ENCODE data around the gene ATP2A1.
"Not testable (repeated sequence)": the region's sequence is repeated elsewhere in the genome, so short reads cannot be mapped to it uniquely, and the experiment has no call there.

ATP2A1 gene

GRCh38 chr16:28913946-28914724 is 35.8 kb downstream of the ATP2A1 start:
- no peak for DNase-seq

- no peak for DNase-seq
These were observed 36.9 kb downstream of the ATP2A1 start for GRCh38 chr16:28915181-28915580.

- no peak for DNase-seq
These were observed 38.8 kb downstream of the ATP2A1 start for GRCh38 chr16:28917095-28917494.

GRCh38 chr16:28918698-28919097 is 40.4 kb downstream of the ATP2A1 start:
- no peak for DNase-seq

GRCh38 chr16:28923231-28923587 is 44.9 kb downstream of the ATP2A1 start:
- no peak for DNase-seq

- no peak for DNase-seq
These were observed 45.5 kb downstream of the ATP2A1 start for GRCh38 chr16:28923652-28924398.

- no peak for DNase-seq
These were observed 46.1 kb downstream of the ATP2A1 start for GRCh38 chr16:28924399-28924761.

GRCh38 chr16:28924762-28925385 is 46.6 kb downstream of the ATP2A1 start, which contains the start of gene RABEP2:
TSS of gene RABEP2 (minus strand) at chr16:28925238. CDS start at chr16:28925163, 75 bp downstream.
- peak; percentile 98 for DNase-seq

- peak; percentile 94 for DNase-seq
These were observed 47.3 kb downstream of the ATP2A1 start for GRCh38 chr16:28925386-28926228.

- DNase-seq: not testable (repeated sequence)
These were observed 48.0 kb downstream of the ATP2A1 start for GRCh38 chr16:28926284-28926683.

GRCh38 chr16:28927815-28928214 is 49.5 kb downstream of the ATP2A1 start:
- no peak for DNase-seq

GRCh38 chr16:28930203-28930602 is 51.9 kb downstream of the ATP2A1 start:
- no peak for DNase-seq

GRCh38 chr16:28930652-28931051 is 52.4 kb downstream of the ATP2A1 start:
- DNase-seq: no peak

GRCh38 chr16:28931801-28932225 is 53.5 kb downstream of the ATP2A1 start, which contains the start of gene CD19:
TSS of gene CD19 (plus strand) at chr16:28931971. CDS start at chr16:28932001, 30 bp downstream.
- DNase-seq: no peak

- no peak for DNase-seq
These were observed 54.3 kb downstream of the ATP2A1 start for GRCh38 chr16:28932339-28933141.

- DNase-seq: no peak
These were observed 54.9 kb downstream of the ATP2A1 start for GRCh38 chr16:28933171-28933570.

- DNase-seq: no peak
These were observed 57.1 kb downstream of the ATP2A1 start for GRCh38 chr16:28935346-28935745.

GRCh38 chr16:28935924-28936783 is 57.9 kb downstream of the ATP2A1 start:
- peak; percentile 74 for DNase-seq

- DNase-seq: no peak
These were observed 58.5 kb downstream of the ATP2A1 start for GRCh38 chr16:28936784-28937155.

- no peak for DNase-seq
These were observed 59.1 kb downstream of the ATP2A1 start for GRCh38 chr16:28937222-28937876.
